NB4 (cell line): ENCODE results near the gene DHPS.

Source experiments
- DNase-seq: peaks from one replicate; pipeline ENCODE4 v3.0.0; 2010; ENCODE audit warnings: low read depth
- H3K4me3 ChIP-seq: one replicate; pipeline ENCODE4 v1.5.1; 2011; ENCODE audit warnings: mild to moderate bottlenecking, low read depth, low read length, moderate library complexity
- CTCF ChIP-seq: IDR thresholded peaks from one replicate; pipeline ENCODE4 v1.5.1; 2012; ENCODE audit warnings: low read depth, low read length
- MAX ChIP-seq: IDR thresholded peaks from 2 replicates; pipeline ENCODE4 v1.6.1; 2011; ENCODE audit warnings: low read depth, low read length
- MYC ChIP-seq: IDR thresholded peaks from 2 replicates; pipeline ENCODE4 v1.6.1; 2011; ENCODE audit warnings: low read depth, low read length
- POLR2A ChIP-seq: IDR thresholded peaks from 2 replicates; pipeline ENCODE4 v1.6.1; 2011; ENCODE audit warnings: mild to moderate bottlenecking; ENCODE audit not compliant: insufficient read length; ENCODE audit errors: extremely low read depth

DHPS gene

GRCh38 chr19:12639901-12640613, 41.6 kb downstream of the DHPS start:
- no peak overlapping the region for H3K4me3 ChIP-seq
- DNase-seq = peak; percentile 87
- TF ChIP-seq CTCF = peak; percentile 81
- no peak for TF ChIP-seq POLR2A
- TF ChIP-seq MAX = peak; percentile 83
- peak; percentile 92 for TF ChIP-seq MYC

GRCh38 chr19:12638611-12639182, 43.0 kb downstream of the DHPS start:
- TF ChIP-seq POLR2A = no peak

GRCh38 chr19:12636631-12637030, 45.0 kb downstream of the DHPS start:
- TF ChIP-seq CTCF = no peak
- no peak for TF ChIP-seq MYC
- no peak for TF ChIP-seq MAX
- no peak for TF ChIP-seq POLR2A
- DNase-seq = no peak
- no peak overlapping the region for H3K4me3 ChIP-seq

More at GRCh38 chr19:12638611-12639182, 43.0 kb downstream of the DHPS start:
- no peak for DNase-seq
- H3K4me3 ChIP-seq = no peak overlapping the region

- no peak for DNase-seq
- no peak for TF ChIP-seq MAX
- TF ChIP-seq CTCF = no peak
- no peak for TF ChIP-seq MYC
- no peak for TF ChIP-seq POLR2A
- H3K4me3 ChIP-seq = no peak overlapping the region
Observed at GRCh38 chr19:12629215-12629614, 52.5 kb downstream of the DHPS start.

- DNase-seq = no peak
- no peak for TF ChIP-seq MYC
- TF ChIP-seq POLR2A = no peak
- no peak for TF ChIP-seq MAX
- no peak for TF ChIP-seq CTCF
- H3K4me3 ChIP-seq = no peak overlapping the region
Observed at GRCh38 chr19:12628040-12629022, 53.3 kb downstream of the DHPS start.

GRCh38 chr19:12626958-12627357, 54.7 kb downstream of the DHPS start:
- TF ChIP-seq CTCF (no peak), MYC (no peak), POLR2A (no peak), MAX (no peak)
- no peak overlapping the region for H3K4me3 ChIP-seq
- no peak for DNase-seq
